Stimulated activated naive CD4-positive, alpha-beta T cell (primary cell): ENCODE results near the gene CMC4.

ENCODE experiments used
- DNase-seq, 6 experiments: peaks; one replicate each; lab custom pipeline; 2025; lab: John Stamatoyannopoulos, UW

CMC4 gene

GRCh38 chrX:155070975-155071693 is at the start of gene CMC4, which contains the start of the genes BRCC3 and MTCP1:
Gene CMC4, minus strand, starts transcription at chrX:155071136. Its CDS starts 7,113 bp downstream, at chrX:155064023.
Gene BRCC3, plus strand, starts transcription at chrX:155071508. Its CDS starts 20 bp downstream, at chrX:155071528.
Gene MTCP1, minus strand, starts transcription at chrX:155071136. Its CDS starts 5,126 bp downstream, at chrX:155066010.
- DNase-seq = peak; percentile 70 to 80 (median 73)

- DNase-seq = no peak
Observed at GRCh38 chrX:155115174-155115819, 44.4 kb upstream of the CMC4 start.

- no peak for DNase-seq
Observed at GRCh38 chrX:155113097-155113496, 42.2 kb upstream of the CMC4 start.

GRCh38 chrX:155112171-155112570 is 41.2 kb upstream of the CMC4 start:
- DNase-seq = no peak

DNA sequence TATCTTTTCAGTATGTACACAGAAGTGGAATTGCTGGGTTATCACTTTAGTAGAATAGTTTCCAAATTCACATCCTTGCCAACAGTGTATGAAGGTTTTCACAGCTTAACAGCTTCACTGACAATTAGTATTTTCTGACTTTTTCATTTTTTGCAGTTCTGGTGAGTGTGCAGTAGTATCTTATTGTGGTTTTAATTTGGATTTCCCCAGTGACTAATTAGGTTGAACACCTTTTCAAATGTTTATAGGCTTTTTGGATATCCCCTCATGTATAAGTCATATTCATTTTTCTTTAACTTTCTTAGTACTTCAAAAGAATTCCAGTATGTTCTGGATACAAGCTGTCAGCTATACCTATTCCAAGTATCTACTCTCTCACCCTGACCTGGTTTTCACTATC is 37.5 kb upstream of the CMC4 start:
- DNase-seq = no peak

DNA sequence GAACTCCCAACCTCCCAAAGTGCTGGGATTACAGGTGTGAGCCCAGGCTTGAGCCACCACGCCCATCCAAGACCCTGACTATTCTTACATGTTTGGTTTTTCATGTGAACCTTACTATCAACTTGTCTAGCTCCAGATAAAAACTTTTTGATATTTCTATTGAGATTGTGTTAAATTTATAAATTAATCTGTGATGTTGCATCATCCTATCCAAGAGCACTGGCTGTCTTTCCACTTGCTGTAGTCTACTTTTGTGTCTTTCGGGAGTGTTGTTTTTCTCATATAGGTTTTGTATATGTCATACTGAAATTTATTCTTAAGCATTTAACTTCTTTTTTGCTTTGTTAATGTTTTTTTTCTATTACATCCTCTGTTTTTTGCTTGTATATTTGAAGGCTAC is 35.0 kb upstream of the CMC4 start:
- DNase-seq = no peak

- peak in 5 of 6 experiments; percentile 3 to 53 (median 16) for DNase-seq
Observed at GRCh38 chrX:155094468-155095061, 23.6 kb upstream of the CMC4 start.

DNA sequence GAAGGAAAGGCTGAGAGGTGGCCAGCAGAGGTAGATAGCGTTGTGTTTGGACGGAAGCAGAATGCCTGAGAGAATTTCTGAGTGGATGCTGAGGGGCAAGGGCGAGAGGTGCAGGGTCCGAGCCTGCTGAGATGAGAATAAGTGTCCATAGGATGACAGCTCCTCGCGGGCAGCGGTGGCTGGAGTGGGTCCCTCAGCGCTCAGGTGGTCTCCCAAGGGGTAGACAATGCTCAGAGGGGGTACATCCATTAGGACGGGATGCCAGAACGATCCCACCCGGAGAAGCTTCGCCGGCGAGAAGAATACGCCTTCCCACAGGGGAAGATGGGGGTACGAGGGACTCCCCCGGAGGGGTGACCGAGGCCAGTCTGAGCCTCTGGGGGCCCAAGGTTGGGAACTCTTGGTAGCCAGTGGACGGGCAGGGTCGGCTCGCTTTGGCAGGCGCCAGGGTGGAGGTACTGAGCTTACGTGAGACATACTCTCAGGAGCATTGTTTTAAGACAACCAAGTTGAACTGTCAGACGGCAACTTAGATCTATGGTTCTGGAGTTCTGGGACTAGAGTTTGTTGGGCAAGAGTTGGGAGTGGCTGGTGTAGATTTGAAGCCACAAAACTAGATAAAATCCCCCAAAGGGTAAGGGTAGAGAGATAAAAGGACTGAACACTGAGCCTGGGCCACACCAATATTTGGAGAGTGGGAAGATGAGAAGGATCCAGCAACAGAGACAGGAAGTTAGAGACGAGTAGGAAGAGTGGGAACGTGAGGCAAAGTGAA is 16.2 kb upstream of the CMC4 start:
- DNase-seq = no peak

DNA sequence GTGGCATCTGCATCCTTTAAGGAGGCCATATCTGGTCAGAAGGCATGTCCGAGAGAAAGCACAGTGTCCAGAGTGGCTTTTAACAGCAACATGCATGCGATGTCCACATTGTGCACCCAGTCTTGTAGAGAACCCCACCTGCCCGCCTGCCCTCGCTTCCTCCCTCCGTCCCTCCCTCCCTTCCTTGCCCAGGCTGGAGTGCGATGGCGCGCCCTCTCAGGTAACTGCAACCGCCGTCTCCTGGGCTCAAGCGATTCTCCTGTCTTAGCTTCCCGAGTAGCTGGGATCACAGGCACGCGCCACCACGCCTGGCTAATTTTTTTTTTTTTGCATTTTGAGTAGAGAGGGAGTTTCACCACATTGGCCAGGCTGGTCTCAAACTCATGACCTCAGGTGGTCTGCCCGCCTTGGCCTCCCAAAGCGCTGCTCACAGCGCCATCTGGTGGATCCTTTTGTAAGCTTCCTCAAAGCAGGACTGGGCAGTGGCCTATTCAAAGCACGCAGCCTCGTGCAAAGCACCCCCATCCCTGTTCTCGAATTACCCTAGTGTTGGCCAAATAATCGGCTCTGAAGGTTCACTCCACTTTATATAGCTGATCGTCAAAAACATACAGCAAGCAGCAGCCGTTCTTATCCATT is 15.4 kb upstream of the CMC4 start:
- peak in 5 of 6 experiments; percentile 2 to 23 (median 11) for DNase-seq

- DNase-seq = peak in 3 of 6 experiments; percentile 2 to 72 (median 28)
Observed at GRCh38 chrX:155071694-155072280, 851 bp upstream of the CMC4 start.

DNA sequence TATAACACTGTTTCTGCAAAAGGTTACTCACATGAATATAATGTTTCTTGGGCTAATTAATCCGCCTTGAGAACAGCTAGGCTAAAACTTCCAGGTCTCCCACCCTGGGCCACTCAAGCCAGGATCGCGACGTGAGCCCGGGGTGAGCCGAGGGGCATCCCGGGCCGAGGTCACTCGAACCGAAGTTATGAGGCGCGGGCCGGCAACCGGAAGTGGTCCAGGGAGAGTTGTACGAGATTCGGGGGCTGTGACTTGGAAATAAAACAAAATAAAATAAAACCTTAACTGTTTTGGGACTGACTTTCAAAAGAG is 317 bp downstream of the CMC4 start:
- DNase-seq = peak in 1 of 6 experiments; percentile 40

GRCh38 chrX:155070038-155070437 is 898 bp downstream of the CMC4 start:
- no peak for DNase-seq

DNA sequence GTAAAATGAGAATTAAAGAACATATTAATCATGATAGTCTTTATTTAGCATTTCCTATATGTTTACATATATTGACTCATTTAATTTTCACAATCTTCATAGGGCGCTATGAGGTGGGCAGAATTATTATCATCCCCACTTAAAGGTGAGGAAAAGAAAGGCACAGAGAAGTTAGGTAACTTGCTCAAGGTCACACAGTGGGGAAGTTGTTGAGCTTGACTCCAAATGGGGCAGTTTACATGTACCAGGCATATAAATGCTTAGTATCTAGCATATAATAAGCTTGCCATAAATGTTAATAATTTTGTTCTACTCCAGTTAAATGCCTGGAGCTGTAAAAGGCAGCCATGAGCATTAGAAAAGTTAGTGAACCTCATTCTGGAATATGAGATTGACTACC is 1.5 kb downstream of the CMC4 start:
- DNase-seq = no peak

DNA sequence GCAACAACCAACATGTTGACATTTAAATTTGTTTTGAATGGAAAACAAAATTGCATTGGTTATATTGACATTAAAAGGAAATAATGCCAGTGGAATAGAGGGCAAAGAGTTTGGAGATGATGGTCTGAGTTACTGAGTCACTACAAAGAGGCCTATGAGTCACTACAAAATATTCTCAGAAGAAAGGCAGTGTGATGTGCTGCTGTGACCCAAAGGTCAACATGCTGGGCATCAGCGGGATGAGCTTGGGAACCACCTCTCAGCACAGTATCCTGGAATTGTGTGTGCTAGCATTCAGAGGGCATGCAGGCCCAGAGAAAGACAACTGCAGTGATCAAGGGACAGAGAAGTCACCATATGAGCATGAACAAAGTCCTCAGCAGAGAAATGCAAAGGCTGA is 2.8 kb downstream of the CMC4 start:
- DNase-seq = no peak

GRCh38 chrX:155065035-155065734 is 5.8 kb downstream of the CMC4 start:
- DNase-seq = no peak

- no peak for DNase-seq
Observed at GRCh38 chrX:155061760-155062159, 9.2 kb downstream of the CMC4 start.

DNA sequence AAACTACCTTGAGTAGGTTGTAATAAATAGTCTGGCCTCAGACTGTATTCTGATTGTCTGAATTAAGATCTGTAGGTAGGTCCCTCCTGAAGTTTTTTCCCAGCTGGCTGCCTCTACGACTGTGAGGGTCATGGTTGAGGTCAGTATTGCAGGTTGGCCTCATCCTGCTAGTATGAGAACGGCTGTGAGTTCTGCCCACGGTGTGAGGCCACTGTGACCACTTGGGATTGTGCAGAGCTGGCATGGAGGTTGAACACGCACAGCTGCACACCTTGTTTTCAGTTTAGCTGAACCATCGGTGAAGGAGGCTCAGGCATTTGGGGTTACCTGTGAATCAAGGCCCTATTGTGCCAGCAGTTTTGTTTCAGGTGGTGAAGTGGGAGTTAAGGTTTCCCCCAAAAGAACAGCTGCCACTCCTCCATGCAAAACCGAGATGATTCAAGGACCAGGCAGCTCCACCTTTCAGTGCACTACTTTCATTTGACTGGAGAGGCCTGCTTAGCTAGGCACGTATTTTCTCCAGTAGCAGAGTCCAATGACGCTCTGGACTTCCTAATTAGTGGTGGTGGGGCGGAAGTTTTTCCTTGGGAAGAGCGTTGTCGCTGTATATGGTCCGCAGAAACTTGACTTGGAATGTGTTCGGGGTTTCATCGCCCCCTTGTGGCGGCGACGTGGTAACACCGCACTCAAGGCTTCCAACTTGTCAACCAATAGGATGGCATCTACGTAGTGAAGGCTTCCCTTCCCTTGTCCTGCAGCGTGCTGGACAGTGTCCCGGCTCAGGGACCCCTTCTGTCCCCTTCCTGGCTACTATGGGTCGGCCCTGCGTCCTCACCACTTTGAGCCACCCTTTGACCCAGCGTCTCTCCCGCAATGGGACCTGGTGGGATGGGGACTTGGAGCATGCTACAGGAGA is 13.8 kb downstream of the CMC4 start:
- peak; percentile 14 to 55 (median 43) for DNase-seq

DNA sequence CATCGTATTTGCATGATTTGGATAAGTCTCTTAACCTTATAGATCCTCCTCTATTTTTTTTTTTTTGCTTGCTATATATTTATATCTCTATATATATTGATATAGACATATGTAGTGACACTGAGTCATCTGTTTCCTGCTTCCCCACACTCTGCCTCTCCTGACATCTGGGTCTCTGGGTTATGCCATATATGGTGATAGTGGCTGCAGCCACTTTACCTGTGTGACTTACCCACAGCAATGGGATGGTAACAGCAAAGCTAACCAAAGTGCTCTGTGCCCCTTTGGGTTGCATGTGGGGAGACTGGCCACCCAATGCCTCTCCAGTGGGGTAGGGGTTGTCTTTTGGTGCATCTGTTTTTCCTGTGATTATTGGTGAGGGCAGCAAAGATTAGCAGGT is 14.5 kb downstream of the CMC4 start:
- no peak for DNase-seq

DNA sequence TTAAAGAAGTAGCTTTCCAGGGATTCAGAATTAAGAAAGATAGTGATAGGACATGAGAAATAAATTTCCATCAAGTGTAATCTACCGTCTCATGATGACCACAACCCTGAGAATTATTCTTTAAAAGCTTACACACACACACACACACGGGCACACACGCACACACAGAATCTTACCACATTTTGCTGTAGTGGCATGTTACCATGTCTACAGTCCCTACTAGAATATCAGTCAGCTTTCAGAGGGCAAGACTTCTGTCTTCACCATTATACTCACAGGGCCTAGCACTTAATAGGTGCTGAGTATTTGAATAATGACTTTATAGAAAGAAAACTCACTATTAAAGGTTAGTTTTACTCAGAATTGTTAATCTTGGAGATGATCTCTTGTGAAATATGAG is 15.4 kb downstream of the CMC4 start:
- DNase-seq = no peak

GRCh38 chrX:155054255-155054654 is 16.7 kb downstream of the CMC4 start:
- no peak for DNase-seq
